ENCODE results near the gene ENOX2. TPM values are rescaled to one million over a fixed set of nuclear protein-coding genes. Genes with fewer than 3 reads are reported as not detected.

The ENOX2 gene
- polyA plus RNA-seq, 3 donors, result 6.8 to 22.1 (median 14.7) TPM

GRCh38 chrX:130896026-130896425 is 7.0 kb downstream of the ENOX2 start:
- intact Hi-C loops (cut with micrococcal nuclease), result no loop called here
- no CpG with 5 or more reads among the region's 1 CpG for WGBS (ENCODE audit: insufficient coverage)

GRCh38 chrX:130895299-130895698 is 7.7 kb downstream of the ENOX2 start:
- no peak overlapping the region for H3K27ac ChIP-seq (ENCODE audit: low read depth in 1 of 2, low read length in 2 of 2)
- Mint-ChIP-seq H3K4me3 (no peak overlapping the region), H3K27ac (no peak overlapping the region), H3K36me3 (peaks cover 4 to 23% of the 10 kb centered on the region in 2 donors), H3K27me3 (ENCODE audit: low read depth in 3 of 3) (peaks cover 0 to 1% (median 0%) of the 10 kb centered on the region in 3 donors), H3K4me1 (no peaks in the 10 kb centered on the region), H3K9me3 (peaks cover 0 to 1% (median 0%) of the 10 kb centered on the region in 7 donors)
- intact Hi-C loops (cut with micrococcal nuclease), result no loop called here
- H3K27me3 ChIP-seq (ENCODE audit: control insufficient read depth in 2 of 2, insufficient read depth in 2 of 2, low read length in 2 of 2), result no peaks in the 10 kb centered on the region
- no peaks in the 10 kb centered on the region for H4K20me1 ChIP-seq (ENCODE audit: insufficient read depth, low read length)
- no peaks in the 10 kb centered on the region for H3K79me2 ChIP-seq (ENCODE audit: insufficient read depth, low read length)
- WGBS (ENCODE audit: insufficient coverage), result no CpG with 5 or more reads among the region's 2 CpGs
- H2AFZ ChIP-seq (ENCODE audit: insufficient read depth, low read depth, low read length, poor library complexity, severe bottlenecking), result no peak overlapping the region
- H3K9ac ChIP-seq (ENCODE audit: insufficient read depth, low read length, poor library complexity, severe bottlenecking), result no peak overlapping the region
- H3K4me1 ChIP-seq (ENCODE audit: control insufficient read depth in 1 of 2, insufficient read depth in 2 of 2, low read length in 2 of 2), result no peaks in the 10 kb centered on the region
- H3K36me3 ChIP-seq (replicated peaks in 1 of 2; ENCODE audit: control insufficient read depth in 1 of 2, insufficient read depth in 2 of 2, low read length in 2 of 2), result peaks cover 4 to 5% of the 10 kb centered on the region in 2 donors
- no peak overlapping the region for H3K4me3 ChIP-seq (replicated peaks in 1 of 3; ENCODE audit: low read depth in 2 of 3, low read length in 3 of 3)
- no peak for TF ChIP-seq CTCF (IDR thresholded peaks at IDR 0.05)
- no peak for DNase-seq
- no peak overlapping the region for H3K4me2 ChIP-seq (replicated peaks; ENCODE audit: extremely low read depth, low read length, poor library complexity, severe bottlenecking)
- H3K9me3 ChIP-seq (replicated peaks in 1 of 2; ENCODE audit: control insufficient read depth in 1 of 2, insufficient read depth in 1 of 2, low read length in 2 of 2), result no peaks in the 10 kb centered on the region

More at GRCh38 chrX:130896026-130896425, 7.0 kb downstream of the ENOX2 start:
- Histone ChIP-seq H3K79me2 (ENCODE audit: insufficient read depth, low read length) (no peaks in the 10 kb centered on the region), H2AFZ (ENCODE audit: insufficient read depth, low read depth, low read length, poor library complexity, severe bottlenecking) (no peak overlapping the region), H3K9me3 (replicated peaks in 1 of 2; ENCODE audit: control insufficient read depth in 1 of 2, insufficient read depth in 1 of 2, low read length in 2 of 2) (no peaks in the 10 kb centered on the region), H4K20me1 (ENCODE audit: insufficient read depth, low read length) (no peaks in the 10 kb centered on the region), H3K4me1 (ENCODE audit: control insufficient read depth in 1 of 2, insufficient read depth in 2 of 2, low read length in 2 of 2) (no peaks in the 10 kb centered on the region), H3K27me3 (ENCODE audit: control insufficient read depth in 2 of 2, insufficient read depth in 2 of 2, low read length in 2 of 2) (no peaks in the 10 kb centered on the region), H3K4me2 (replicated peaks; ENCODE audit: extremely low read depth, low read length, poor library complexity, severe bottlenecking) (no peak overlapping the region), H3K4me3 (replicated peaks in 1 of 3; ENCODE audit: low read depth in 2 of 3, low read length in 3 of 3) (no peak overlapping the region), H3K36me3 (replicated peaks in 1 of 2; ENCODE audit: control insufficient read depth in 1 of 2, insufficient read depth in 2 of 2, low read length in 2 of 2) (peaks cover 4 to 12% of the 10 kb centered on the region in 2 donors), H3K9ac (ENCODE audit: insufficient read depth, low read length, poor library complexity, severe bottlenecking) (no peak overlapping the region), H3K27ac (ENCODE audit: low read depth in 1 of 2, low read length in 2 of 2) (no peak overlapping the region)
- H3K4me3 Mint-ChIP-seq, result no peak overlapping the region
- no peak overlapping the region for H3K27ac Mint-ChIP-seq
- H3K9me3 Mint-ChIP-seq, result no peaks in the 10 kb centered on the region
- H3K36me3 Mint-ChIP-seq, result peaks cover 5 to 27% of the 10 kb centered on the region in 2 donors
- peaks cover 0 to 1% (median 0%) of the 10 kb centered on the region in 3 donors for H3K27me3 Mint-ChIP-seq (ENCODE audit: low read depth in 3 of 3)
- no peak for TF ChIP-seq CTCF (IDR thresholded peaks at IDR 0.05)
- peaks cover 1% of the 10 kb centered on the region for H3K4me1 Mint-ChIP-seq
- DNase-seq, result no peak

Measured in CD14-positive monocyte (primary cell).